HepG2 (cell line): ENCODE data around the gene ARHGEF16. TPM values are rescaled to one million over a fixed set of nuclear protein-coding genes. Genes with fewer than 3 reads are reported as not detected.

Source experiments
- AGO2 ChIP-seq: fragments of 200-400 bp; formaldehyde crosslinking; optimal IDR thresholded peaks from 2 replicates; pipeline ENCODE3; 2017; ENCODE audit warnings: mild to moderate bottlenecking, low read depth, low read length, moderate library complexity
- CBX2 ChIP-seq, 2 experiments: fragments of 200-600 bp in 1 of 2; sonication (generic); formaldehyde crosslinking in 1 of 2; IDR thresholded peaks; 2 replicates each; pipeline versions ENCODE4 v1.7.0 to v1.8.1; 2018 to 2022; ENCODE audit warnings: low read depth in 2 of 2, low read length in 1 of 2, mild to moderate bottlenecking in 1 of 2, missing genetic modification reagents in 1 of 2
- CCDC6 ChIP-seq: sonication (generic); formaldehyde crosslinking; IDR thresholded peaks from 2 replicates; pipeline ENCODE4 v1.8.1; 2022; ENCODE audit warnings: mild to moderate bottlenecking, missing genetic modification reagents, moderate library complexity
- DDIT3 ChIP-seq: sonication (generic); formaldehyde crosslinking; IDR thresholded peaks from 2 replicates; pipeline ENCODE4 v1.4.0; 2020; ENCODE audit warnings: mild to moderate bottlenecking, missing genetic modification reagents
- MAFK ChIP-seq, 2 experiments: IDR thresholded peaks in 1 of 2; conservative IDR thresholded peaks in 1 of 2; 2 replicates each; pipeline ENCODE4 v1.6.1; 2011; ENCODE audit warnings: improper control_type of control experiment in 2 of 2, low read length in 2 of 2
- MATR3 ChIP-seq: sonication (generic); formaldehyde crosslinking; IDR thresholded peaks from 2 replicates; pipeline ENCODE4 v1.4.0; 2020; ENCODE audit warnings: missing genetic modification reagents
- MIER3 ChIP-seq: IDR thresholded peaks from 2 replicates; pipeline ENCODE4 v1.6.1; 2016; ENCODE audit warnings: missing compliant biosample characterization, borderline replicate concordance
- MTERF4 ChIP-seq: sonication (generic); formaldehyde crosslinking; IDR thresholded peaks from 2 replicates; pipeline ENCODE4 v1.8.0; 2023; ENCODE audit warnings: mild to moderate bottlenecking, missing genetic modification reagents
- PATZ1 ChIP-seq: sonication (generic); formaldehyde crosslinking; IDR thresholded peaks from 2 replicates; pipeline ENCODE4 v1.4.0; 2020; ENCODE audit warnings: missing genetic modification reagents
- RAD21 ChIP-seq: fragments of 450-650 bp; formaldehyde crosslinking; IDR thresholded peaks from 2 replicates; pipeline ENCODE4 v1.5.0; 2020; ENCODE audit warnings: mild to moderate bottlenecking
- RBFOX2 ChIP-seq: fragments of 200-400 bp; formaldehyde crosslinking; IDR thresholded peaks from 2 replicates; pipeline ENCODE4 v1.6.1; 2017; ENCODE audit warnings: low read depth, mild to moderate bottlenecking, low read length
- RNF2 ChIP-seq: fragments of 450-650 bp; conservative IDR thresholded peaks from 2 replicates; pipeline ENCODE4 v1.6.1; 2016; ENCODE audit warnings: low read depth
- ZC3H4 ChIP-seq: sonication (generic); formaldehyde crosslinking; IDR thresholded peaks from 2 replicates; pipeline ENCODE4 v1.4.0; 2020; ENCODE audit warnings: missing genetic modification reagents, borderline replicate concordance
- ZFP1 ChIP-seq: IDR thresholded peaks from 2 replicates; pipeline ENCODE4 v1.6.1; 2016
- ZMAT5 ChIP-seq: sonication (generic); formaldehyde crosslinking; IDR thresholded peaks from 2 replicates; pipeline ENCODE4 v1.5.0; 2020; ENCODE audit warnings: mild to moderate bottlenecking, low read depth, missing genetic modification reagents, borderline replicate concordance
- ZMYM2 ChIP-seq: sonication (generic); formaldehyde crosslinking; IDR thresholded peaks from 2 replicates; pipeline ENCODE4 v1.8.0; 2022; ENCODE audit warnings: mild to moderate bottlenecking, missing genetic modification reagents
- ZNF224 ChIP-seq: sonication (generic); formaldehyde crosslinking; IDR thresholded peaks from 2 replicates; pipeline ENCODE4 v1.5.0; 2020; ENCODE audit warnings: mild to moderate bottlenecking, missing genetic modification reagents
- ZNF260 ChIP-seq: sonication (generic); formaldehyde crosslinking; IDR thresholded peaks from 2 replicates; pipeline ENCODE4 v1.4.0; 2020; ENCODE audit warnings: missing genetic modification reagents, low read depth, mild to moderate bottlenecking, borderline replicate concordance
- ZNF331 ChIP-seq: sonication (generic); formaldehyde crosslinking; IDR thresholded peaks from 2 replicates; pipeline ENCODE4 v1.4.0; 2020; ENCODE audit warnings: missing genetic modification reagents
- ZNF337 ChIP-seq: sonication (generic); formaldehyde crosslinking; IDR thresholded peaks from 2 replicates; pipeline ENCODE4 v1.5.1; 2020; ENCODE audit warnings: missing genetic modification reagents, low read depth, mild to moderate bottlenecking, borderline replicate concordance
- ZNF563 ChIP-seq: sonication (generic); formaldehyde crosslinking; IDR thresholded peaks from 2 replicates; pipeline ENCODE4 v1.8.0; 2022; ENCODE audit warnings: mild to moderate bottlenecking, moderate library complexity, missing genetic modification reagents
- ZNF713 ChIP-seq: sonication (generic); formaldehyde crosslinking; IDR thresholded peaks from 2 replicates; pipeline ENCODE4 v1.4.0; 2020; ENCODE audit warnings: mild to moderate bottlenecking, missing genetic modification reagents
- ZNF740 ChIP-seq: sonication (generic); formaldehyde crosslinking; IDR thresholded peaks from 2 replicates; pipeline ENCODE4 v1.4.0; 2020; ENCODE audit warnings: missing genetic modification reagents
- ZNF784 ChIP-seq: sonication (generic); formaldehyde crosslinking; IDR thresholded peaks from 2 replicates; pipeline ENCODE4 v1.5.1; 2020; ENCODE audit warnings: missing genetic modification reagents, mild to moderate bottlenecking, borderline replicate concordance
- ZNF792 ChIP-seq: IDR thresholded peaks from 2 replicates; pipeline ENCODE4 v1.6.1; 2016
- ZNF878 ChIP-seq: sonication (generic); formaldehyde crosslinking; IDR thresholded peaks from 2 replicates; pipeline ENCODE4 v1.8.1; 2023; ENCODE audit warnings: mild to moderate bottlenecking, missing genetic modification reagents, moderate library complexity
- ZSCAN25 ChIP-seq: sonication (generic); formaldehyde crosslinking; IDR thresholded peaks from 2 replicates; pipeline ENCODE4 v1.8.0; 2022; ENCODE audit warnings: mild to moderate bottlenecking, missing genetic modification reagents
- polyA plus RNA-seq, 8 experiments: library from polyadenylated mRNA; depleted of rRNA in 3 of 8; stranded (reverse) in 7 of 8; unstranded in 1 of 8; fragments of >200 nt; fragmentation: Illumina TruSeq in 4 of 8; extraction: Trizol in 4 of 8; gene quantifications; 2 replicates each; pipeline versions ENCODE4 v1.2.1 to v1.2.3, GENCODE V29; 2011 to 2016; ENCODE audit warnings: low read depth in 4 of 8, missing spikeins in 1 of 8, mixed read lengths in 1 of 8; ENCODE audit not compliant: insufficient read depth in 1 of 8
- total RNA-seq, 5 experiments: library from RNA; depleted of rRNA; stranded (reverse); fragments of >200 nt; fragmentation: Illumina TruSeq; extraction: Trizol; gene quantifications; 2 replicates each; pipeline ENCODE4 v1.2.3, GENCODE V29; 2016; ENCODE audit warnings: low read depth in 1 of 5

Gene ARHGEF16
- total and polyA plus RNA-seq, 2 of the 13 experiments (the other 11 are each of a cell fraction or from before 2014, with no cell fraction given), result 20.3 to 39.9 TPM

GRCh38 chr1:3456449-3456963, 2.0 kb downstream of the ARHGEF16 start (continued):
- TF ChIP-seq ZNF792 (CRISPR knock-in tag), result no peak
- peak; percentile 79 for TF ChIP-seq AGO2
- no peak for TF ChIP-seq MATR3 (CRISPR knock-in tag)
- no peak for TF ChIP-seq MIER3 (CRISPR knock-in tag)
- TF ChIP-seq ZSCAN25 (CRISPR knock-in tag), result 0 out of 2 replicates have a peak, but pooled peaks have one; percentile 19
- TF ChIP-seq ZFP1 (CRISPR knock-in tag), result no peak
- no peak for TF ChIP-seq ZMYM2 (CRISPR knock-in tag)
- peak; percentile 64 for TF ChIP-seq RBFOX2
- peak; percentile 72 for TF ChIP-seq ZNF563 (CRISPR knock-in tag)
- 0 out of 2 replicates have a peak, but pooled peaks have one; percentile 52 for TF ChIP-seq ZMAT5
- 0 out of 2 replicates have a peak, but pooled peaks have one; percentile 29 for TF ChIP-seq ZNF337
- TF ChIP-seq CCDC6, result no peak
- no peak for TF ChIP-seq ZNF878
- TF ChIP-seq MTERF4 (CRISPR knock-in tag), result 0 out of 2 replicates have a peak, but pooled peaks have one; percentile 61
- peak; percentile 5; the same call in 1 of the 2 replicates for TF ChIP-seq ZNF331
- no peak for TF ChIP-seq DDIT3 (CRISPR knock-in tag)
- TF ChIP-seq RAD21 (CRISPR knock-in tag), result 0 out of 2 replicates have a peak, but pooled peaks have one; percentile 20
- no peak for TF ChIP-seq ZNF713 (CRISPR knock-in tag)
- TF ChIP-seq ZC3H4 (CRISPR knock-in tag), result peak; percentile 91
- TF ChIP-seq ZNF784, result peak; percentile 57; the same call in 1 of the 2 replicates
- TF ChIP-seq ZNF740 (CRISPR knock-in tag), result no peak
- no peak for TF ChIP-seq CBX2 (IDR thresholded peaks at IDR 0.05; ENCODE audit: low read depth, low read length)
- no peak for TF ChIP-seq CBX2 (CRISPR knock-in tag; IDR thresholded peaks at IDR 0.05; ENCODE audit: low read depth)
- TF ChIP-seq PATZ1, result peak; percentile 79
- TF ChIP-seq ZNF260 (CRISPR knock-in tag), result no peak
- no peak for TF ChIP-seq RNF2
- no peak for TF ChIP-seq ZNF224 (CRISPR knock-in tag)
- TF ChIP-seq MAFK (conservative IDR thresholded peaks at IDR 0.05 in 1 of 2, IDR thresholded peaks at IDR 0.05 in 1 of 2; ENCODE audit: low read length in 2 of 2), result no peak
